MCF 10A (cell line): ENCODE measurements around the gene FGB. TPM values are rescaled to one million over a fixed set of nuclear protein-coding genes. Genes with fewer than 3 reads are reported as not detected.

ENCODE experiments used
- BruUV-seq: library from RNA; stranded (reverse); fragments of 400-500 nt; replicated peaks from 2 replicates; lab custom pipeline; 2021; lab: Mats Ljungman, UMichigan
- CTCF ChIA-PET: fragments of 300-600 bp; sonication (Branson Sonifier 250); formaldehyde crosslinking; extraction: SDS; loops from one replicate; lab custom pipeline; 2021; ENCODE audit warnings: antibody characterized with exemption, inconsistent platforms; lab: Yijun Ruan, JAX
- POLR2A ChIA-PET: fragments of 300-600, 350-650 bp; sonication (Branson Sonifier 250); formaldehyde crosslinking; extraction: SDS; loops from one replicate; lab custom pipeline; 2020; ENCODE audit warnings: antibody characterized with exemption, inconsistent platforms; lab: Yijun Ruan, JAX
- DNase-seq: peaks from one replicate; pipeline ENCODE4 v3.0.0-alpha.2; 2018; ENCODE audit not compliant: unreplicated experiment
- H3K27ac Mint-ChIP-seq: one replicate; pipeline ENCODE4 v1.8.0; 2022; ENCODE audit warnings: mild to moderate bottlenecking, low read depth, mixed read lengths; ENCODE audit not compliant: unreplicated experiment
- H3K27me3 Mint-ChIP-seq: one replicate; pipeline ENCODE4 v1.8.0; 2022; ENCODE audit warnings: mixed read lengths; ENCODE audit not compliant: insufficient read depth, unreplicated experiment
- H3K36me3 Mint-ChIP-seq: one replicate; pipeline ENCODE4 v1.8.0; 2022; ENCODE audit warnings: mild to moderate bottlenecking, moderate library complexity, mixed read lengths; ENCODE audit not compliant: insufficient read depth, unreplicated experiment
- H3K4me1 Mint-ChIP-seq: one replicate; pipeline ENCODE4 v1.8.0; 2022; ENCODE audit warnings: mixed read lengths; ENCODE audit not compliant: insufficient read depth, unreplicated experiment
- H3K4me3 Mint-ChIP-seq: one replicate; pipeline ENCODE4 v1.8.0; 2022; ENCODE audit warnings: mild to moderate bottlenecking, moderate library complexity, mixed read lengths; ENCODE audit not compliant: unreplicated experiment
- H3K9me3 Mint-ChIP-seq: one replicate; pipeline ENCODE4 v1.8.0; 2022; ENCODE audit warnings: mixed read lengths; ENCODE audit not compliant: unreplicated experiment
- intact Hi-C: fragments of 100-400 bp; cut with micrococcal nuclease; formaldehyde crosslinking; loops from 2 replicates; pipeline ENCODE4 v1.14.1; 2022
- total RNA-seq: library from RNA; stranded (reverse); gene quantifications from 2 replicates; pipeline ENCODE4 v1.2.3, GENCODE V29; 2022
- TF ChIP-seq, protein P1 (sequence below): fragments of 200-600 bp; IDR thresholded peaks from one replicate; pipeline ENCODE4 v1.8.0; 2022; ENCODE audit warnings: antibody characterized with exemption, mild to moderate bottlenecking; ENCODE audit not compliant: unreplicated experiment

The FGB gene
- total RNA-seq, 1 experiment from 2014 or later = not detected

- H3K9me3 Mint-ChIP-seq = no peaks in the 10 kb centered on the region
- no peak overlapping the region for H3K4me3 Mint-ChIP-seq
- no peak for DNase-seq
- BruUV-seq = no TSS peak
- no peaks in the 10 kb centered on the region for H3K36me3 Mint-ChIP-seq
- intact Hi-C loops = no loop called here
- H3K4me1 Mint-ChIP-seq = peaks cover 5% of the 10 kb centered on the region
- CTCF ChIA-PET = interaction anchor here (1.2 to 1.8 kb wide), 3 partner anchors 29 to 31 kb away, joined by 3 to 9 read pairs (median 4); no protein-coding TSS in a partner anchor
- TF ChIP-seq, protein P1, sequence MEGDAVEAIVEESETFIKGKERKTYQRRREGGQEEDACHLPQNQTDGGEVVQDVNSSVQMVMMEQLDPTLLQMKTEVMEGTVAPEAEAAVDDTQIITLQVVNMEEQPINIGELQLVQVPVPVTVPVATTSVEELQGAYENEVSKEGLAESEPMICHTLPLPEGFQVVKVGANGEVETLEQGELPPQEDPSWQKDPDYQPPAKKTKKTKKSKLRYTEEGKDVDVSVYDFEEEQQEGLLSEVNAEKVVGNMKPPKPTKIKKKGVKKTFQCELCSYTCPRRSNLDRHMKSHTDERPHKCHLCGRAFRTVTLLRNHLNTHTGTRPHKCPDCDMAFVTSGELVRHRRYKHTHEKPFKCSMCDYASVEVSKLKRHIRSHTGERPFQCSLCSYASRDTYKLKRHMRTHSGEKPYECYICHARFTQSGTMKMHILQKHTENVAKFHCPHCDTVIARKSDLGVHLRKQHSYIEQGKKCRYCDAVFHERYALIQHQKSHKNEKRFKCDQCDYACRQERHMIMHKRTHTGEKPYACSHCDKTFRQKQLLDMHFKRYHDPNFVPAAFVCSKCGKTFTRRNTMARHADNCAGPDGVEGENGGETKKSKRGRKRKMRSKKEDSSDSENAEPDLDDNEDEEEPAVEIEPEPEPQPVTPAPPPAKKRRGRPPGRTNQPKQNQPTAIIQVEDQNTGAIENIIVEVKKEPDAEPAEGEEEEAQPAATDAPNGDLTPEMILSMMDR = no peak
- H3K27me3 Mint-ChIP-seq = no peaks in the 10 kb centered on the region
- POLR2A ChIA-PET = interaction anchor here (0.8 kb wide), 1 partner anchor 10 kb away, joined by 3 read pairs; no protein-coding TSS in a partner anchor
- no peak overlapping the region for H3K27ac Mint-ChIP-seq
These were observed 25.4 kb downstream of the FGB start for GRCh38 chr4:154588198-154588597.

DNA sequence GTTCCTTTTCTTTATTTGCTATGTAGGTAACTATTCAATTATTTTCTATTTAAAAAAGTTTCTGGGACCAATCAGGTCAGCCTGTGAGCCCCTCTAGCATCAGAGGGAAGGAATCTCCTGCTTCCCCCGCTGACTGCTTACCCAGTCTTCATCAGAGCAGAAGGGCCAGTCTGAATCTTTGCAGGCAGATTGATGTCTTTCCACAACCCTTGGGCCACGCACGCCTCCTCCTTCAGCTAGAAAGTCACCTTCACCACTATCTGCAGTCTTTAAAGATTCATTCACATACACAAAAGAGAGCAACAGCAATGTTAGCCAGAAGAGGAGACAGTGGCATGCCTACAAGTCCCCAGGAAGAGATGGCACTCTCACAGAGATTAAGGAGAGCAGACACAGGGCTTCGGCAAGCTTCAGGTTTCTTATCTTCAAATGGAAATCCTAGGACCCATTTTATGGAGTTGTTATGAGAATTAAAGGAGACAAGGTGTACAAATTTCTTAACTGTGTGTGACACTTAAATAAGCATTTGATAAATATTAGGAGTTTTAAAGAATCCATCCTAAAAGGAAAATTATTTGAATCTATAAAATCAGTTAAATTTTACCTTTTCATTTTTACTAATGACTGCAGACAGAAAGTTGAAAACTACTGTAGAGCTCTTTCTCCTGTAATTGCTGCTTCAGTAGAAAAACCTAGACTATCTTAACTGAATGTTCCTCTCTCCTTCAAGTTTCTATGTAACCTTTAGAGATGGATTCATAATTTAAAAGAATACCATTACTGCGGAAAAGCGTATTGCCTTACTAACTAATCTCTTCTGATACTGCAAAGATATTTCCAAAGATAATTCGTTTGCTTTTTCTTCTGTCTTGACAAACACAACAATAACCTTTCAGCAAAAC lies 26.7 kb downstream of the FGB start:
- BruUV-seq = no TSS peak
- POLR2A ChIA-PET = no interaction called here
- H3K27ac Mint-ChIP-seq = no peak overlapping the region
- peaks cover 5% of the 10 kb centered on the region for H3K4me1 Mint-ChIP-seq
- no peak overlapping the region for H3K4me3 Mint-ChIP-seq
- no peaks in the 10 kb centered on the region for H3K9me3 Mint-ChIP-seq
- TF ChIP-seq, protein P1 = no peak
- CTCF ChIA-PET = interaction anchor here (0.6 to 7.3 kb wide), 4 partner anchors 30 to 82 kb away, joined by 3 to 53 read pairs (median 6); no protein-coding TSS in a partner anchor
- no peak for DNase-seq
- H3K36me3 Mint-ChIP-seq = no peaks in the 10 kb centered on the region
- intact Hi-C loops = no loop called here
- H3K27me3 Mint-ChIP-seq = no peaks in the 10 kb centered on the region

DNA sequence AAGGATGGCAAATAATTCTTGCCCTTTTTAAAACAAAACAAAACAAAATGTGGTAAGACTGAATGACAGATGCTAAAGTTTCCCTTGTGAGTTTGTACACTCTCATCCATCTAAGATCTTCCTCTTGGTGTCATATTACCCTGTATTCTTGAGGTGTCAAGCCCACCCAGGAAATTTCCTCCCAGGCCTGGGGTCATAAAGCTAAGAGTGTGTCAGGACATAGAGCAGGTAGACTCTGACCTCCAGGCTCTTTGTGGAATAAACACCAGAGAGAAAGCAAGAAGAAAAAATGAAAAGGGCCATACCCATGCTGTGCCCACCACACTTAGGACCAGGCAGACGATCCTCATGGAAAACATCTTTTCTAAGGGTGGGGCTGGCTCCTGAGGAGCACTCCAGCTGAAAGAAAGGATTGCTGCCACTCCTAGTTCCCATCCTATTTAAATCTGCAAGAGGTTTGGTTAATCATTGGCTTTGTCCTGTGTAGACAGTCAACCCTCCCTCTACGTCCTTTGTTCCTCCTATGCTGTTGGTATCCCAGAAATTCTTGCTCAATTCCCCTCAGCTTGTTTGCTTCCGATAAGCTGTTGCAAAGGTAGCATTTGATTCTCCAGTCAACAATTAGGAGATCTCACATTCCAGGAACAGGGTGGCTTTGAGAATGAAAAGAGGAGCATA lies 27.7 kb downstream of the FGB start, which contains the start of gene FGA:
TSS of gene FGA (minus strand) at position 414 of the 678 bp plus-strand sequence. CDS start at position 359, 55 bp downstream.
- Mint-ChIP-seq H3K9me3 (no peaks in the 10 kb centered on the region), H3K4me3 (no peak within 1 kb of the TSS), H3K27ac (no peak within 1 kb of the TSS), H3K36me3 (no peaks in the 10 kb centered on the region), H3K27me3 (no peaks in the 10 kb centered on the region), H3K4me1 (peaks cover 5% of the 10 kb centered on the region)
- TF ChIP-seq, protein P1 = no peak
- ChIA-PET POLR2A (no interaction called here), CTCF (interaction anchor here (1.2 to 7.3 kb wide), 5 partner anchors 29 to 35 kb away, joined by 3 to 53 read pairs (median 5); no protein-coding TSS in a partner anchor)
- intact Hi-C loops = no loop called here
- no peak for DNase-seq
- BruUV-seq = no TSS peak
